ENCODE data around the gene AFDN.
A peak's percentile ranks its signal among the peaks of the same experiment; 100 is the strongest.

AFDN gene

DNA sequence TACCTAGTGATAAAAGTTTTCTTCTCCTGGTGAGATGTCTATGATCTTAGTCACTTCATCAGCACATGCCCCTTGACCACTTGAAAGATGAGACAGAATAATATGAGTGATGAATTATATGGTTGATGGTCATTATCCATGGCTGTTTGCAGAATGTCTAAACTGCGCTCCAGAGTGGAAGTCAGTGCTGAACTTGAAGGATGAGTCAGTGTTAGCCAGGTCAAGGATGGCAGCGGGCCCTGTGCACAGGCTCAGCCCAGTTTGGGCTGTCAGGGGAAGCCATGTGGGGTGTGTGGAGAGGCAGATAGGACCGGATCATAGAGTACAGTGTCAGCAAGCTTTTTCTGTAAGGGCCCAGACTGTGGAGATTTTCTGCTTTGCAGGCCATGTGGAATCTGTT, 103.6 kb downstream of the AFDN start:
- intact Hi-C loops (cut with DNase I), result no loop called here
- no peak for DNase-seq

DNA sequence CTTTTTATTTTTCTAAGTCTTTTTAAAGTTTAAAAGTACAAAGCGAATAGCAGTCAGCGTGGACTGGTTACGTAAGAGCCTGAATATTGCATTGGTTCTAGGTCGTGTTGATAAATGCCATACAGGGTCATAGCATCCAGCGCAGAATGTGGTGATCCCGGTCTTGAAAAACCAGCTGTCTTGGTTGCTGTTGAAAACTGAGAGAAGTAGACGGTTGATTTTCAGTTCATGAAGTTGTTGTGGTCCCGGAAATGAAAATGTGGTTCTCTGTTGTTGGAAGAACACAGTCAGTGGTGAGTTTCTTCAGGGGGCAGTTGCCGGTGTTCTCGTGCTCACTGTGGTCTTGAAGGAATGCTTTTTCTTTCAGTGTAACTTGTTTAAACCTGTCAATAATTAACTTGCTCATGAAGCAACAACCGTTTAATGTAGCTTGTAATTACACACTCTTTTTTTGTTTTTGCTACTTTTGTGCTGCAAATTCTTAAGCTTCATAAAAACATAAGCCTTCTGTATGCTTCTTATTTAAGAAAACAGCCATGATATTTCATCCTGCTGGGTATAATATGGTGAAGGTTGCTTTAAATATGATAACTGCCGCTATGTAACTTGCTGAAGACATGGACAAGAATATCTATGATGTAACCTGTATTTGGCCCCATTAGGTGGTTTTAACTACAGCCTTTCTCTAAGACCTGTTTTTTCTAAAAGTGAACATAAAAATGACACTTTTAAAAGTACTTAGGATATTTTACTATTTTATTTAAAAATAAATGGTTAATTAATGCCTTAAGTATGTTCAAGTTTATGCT, 106.0 kb downstream of the AFDN start:
- no peak for DNase-seq
- intact Hi-C loops (cut with DNase I), result no loop called here

DNA sequence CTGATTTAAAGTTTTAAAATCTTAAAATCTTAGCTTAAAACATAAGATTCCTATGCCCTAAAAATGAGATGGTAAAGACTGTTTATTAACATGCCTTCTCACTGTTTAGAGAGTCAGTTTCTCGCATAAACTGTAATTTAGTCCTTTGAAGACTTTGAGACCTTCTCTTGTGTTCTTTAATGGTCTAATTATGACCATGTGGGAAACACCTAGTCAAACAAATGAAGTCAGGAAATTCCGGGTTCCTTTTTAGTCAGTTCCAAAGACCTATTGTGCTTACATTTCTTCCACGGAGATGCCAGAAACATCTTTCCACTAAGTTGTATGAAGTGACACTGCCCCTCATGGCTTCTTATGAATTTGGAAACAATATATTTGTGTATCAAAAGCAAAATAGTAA, 106.6 kb downstream of the AFDN start:
- no peak for DNase-seq
- intact Hi-C loops (cut with DNase I), result no loop called here

DNA sequence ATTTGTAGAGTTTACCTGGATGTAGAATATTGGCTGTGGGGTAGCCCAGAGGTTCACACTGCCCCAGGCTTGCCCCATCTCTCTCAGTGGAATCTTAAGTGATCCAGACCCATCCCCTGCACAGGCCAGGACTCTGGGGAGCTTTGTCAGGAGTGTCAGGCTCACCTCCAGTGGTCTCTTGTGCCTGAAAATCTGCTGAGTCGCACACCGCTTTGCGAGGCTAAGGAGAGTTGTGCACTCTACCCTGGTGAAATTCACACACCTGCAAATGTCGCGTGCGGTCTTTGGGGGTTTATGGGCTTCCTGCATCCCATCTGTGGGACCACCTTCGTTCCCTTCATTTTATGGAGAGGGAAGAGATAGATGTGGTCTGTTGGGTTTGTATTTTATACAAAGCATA, 107.1 kb downstream of the AFDN start:
- intact Hi-C loops (cut with DNase I), result no loop called here

DNA sequence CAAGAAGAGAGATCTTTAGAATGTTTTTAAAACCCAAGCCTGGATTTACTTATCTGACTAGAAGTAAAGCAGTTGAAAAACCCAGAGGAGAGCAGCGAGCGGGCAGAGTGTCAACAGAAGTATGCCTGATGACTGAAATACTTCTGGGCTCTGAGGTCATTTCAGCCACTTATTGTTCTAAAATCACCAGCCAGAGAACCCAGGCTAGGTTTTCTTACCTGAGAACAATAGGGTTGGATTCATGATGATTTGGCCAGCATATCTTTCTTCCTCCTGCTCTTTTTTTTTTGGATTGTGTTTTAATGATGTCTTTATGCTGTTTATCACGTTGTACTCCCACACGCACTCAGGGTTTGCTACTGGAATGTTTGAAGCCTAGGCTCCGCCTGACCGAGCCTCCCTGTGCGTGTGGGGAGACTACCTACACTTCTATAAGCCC, 107.7 kb downstream of the AFDN start:
- no peak for DNase-seq
- intact Hi-C loops (cut with DNase I), result no loop called here

More for the DNA sequence above, 107.1 kb downstream of the AFDN start:
- no peak for DNase-seq

DNA sequence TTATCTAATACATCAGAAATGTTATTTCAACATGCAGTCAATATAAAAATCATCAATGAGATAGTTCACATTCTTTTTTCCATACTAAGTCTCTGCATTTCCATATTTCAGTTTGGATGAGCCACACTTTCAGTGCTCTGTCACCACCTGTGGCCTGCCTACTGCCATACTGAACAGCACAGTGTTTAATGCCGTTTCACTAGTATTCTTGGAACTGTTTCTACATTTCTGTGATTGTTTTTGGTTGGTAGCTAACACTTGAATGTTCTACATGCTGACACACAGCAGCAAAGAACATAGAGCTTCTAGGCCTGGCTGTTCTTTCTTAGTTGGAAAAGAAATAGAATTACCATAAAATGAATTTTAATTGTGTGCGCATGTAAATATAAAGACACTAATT, 109.3 kb downstream of the AFDN start:
- no peak for DNase-seq
- intact Hi-C loops (cut with DNase I), result no loop called here

DNA sequence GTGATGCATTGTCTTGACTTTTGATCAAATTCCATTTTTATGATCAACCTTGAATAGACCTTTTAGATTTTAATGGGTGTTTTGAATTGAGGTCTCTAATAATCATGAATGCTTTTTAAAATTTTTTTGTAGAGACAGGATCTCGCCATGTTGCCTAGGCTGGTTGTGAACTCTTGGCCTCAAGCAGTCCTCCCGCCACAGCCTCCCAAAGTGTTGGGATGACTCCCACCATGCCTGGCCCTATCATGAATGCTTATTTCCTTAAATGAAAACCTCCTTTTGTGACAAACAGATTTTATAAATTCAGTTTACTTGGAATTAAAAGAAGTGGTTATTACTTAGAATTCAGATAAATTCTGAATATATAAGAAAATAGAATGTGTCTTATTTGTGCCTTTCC, 110.6 kb downstream of the AFDN start:
- no peak for DNase-seq
- intact Hi-C loops (cut with DNase I), result no loop called here

DNA sequence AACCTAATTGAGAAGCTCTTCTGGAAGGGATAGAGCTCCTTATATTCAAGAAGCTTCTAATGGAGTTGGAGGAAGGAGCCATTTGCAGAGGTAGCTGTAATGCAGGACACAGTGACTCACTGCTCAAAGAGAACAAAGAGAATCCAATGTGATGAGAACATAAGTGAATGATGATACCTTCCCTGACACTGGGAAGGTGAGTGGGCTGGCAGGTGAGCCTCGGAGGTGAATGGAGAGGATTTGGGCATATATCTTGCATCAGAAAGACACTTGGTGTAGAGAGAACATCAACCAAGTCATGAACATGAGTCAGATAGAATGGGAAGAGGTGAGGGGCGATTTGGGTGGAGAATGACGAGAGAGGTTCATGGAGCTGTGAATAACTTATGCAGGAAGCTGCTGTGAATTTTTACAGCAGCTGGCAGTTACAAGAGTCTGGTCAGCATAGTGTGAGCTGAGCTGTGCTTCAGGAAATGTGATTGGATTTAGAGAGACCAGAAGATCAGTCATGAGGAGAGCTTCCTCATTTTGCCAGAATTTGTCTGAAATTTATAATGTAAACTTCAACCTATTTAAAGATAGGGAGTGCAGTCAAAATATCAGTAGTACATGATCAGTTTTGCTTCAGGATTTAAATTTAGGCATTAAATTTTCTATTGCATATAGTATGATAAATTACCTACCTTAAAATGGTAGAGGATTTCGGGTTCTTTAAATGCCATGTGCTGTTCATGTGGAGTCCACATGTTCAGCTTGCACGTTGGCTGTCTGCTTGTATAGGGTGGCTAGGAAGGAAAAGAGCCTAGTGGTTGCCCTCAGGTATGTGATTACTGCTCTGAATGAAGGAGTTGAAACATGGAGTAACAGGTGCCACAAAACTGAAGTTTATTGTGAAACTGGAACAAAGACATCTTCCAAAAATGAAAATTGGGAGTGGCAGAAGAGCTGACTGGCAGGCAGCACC, 111.5 kb downstream of the AFDN start:
- DNase-seq, result peak in 29 of 42 donors; percentile 21 to 72 (median 43)
- intact Hi-C loops (cut with DNase I), result no loop called here

DNA sequence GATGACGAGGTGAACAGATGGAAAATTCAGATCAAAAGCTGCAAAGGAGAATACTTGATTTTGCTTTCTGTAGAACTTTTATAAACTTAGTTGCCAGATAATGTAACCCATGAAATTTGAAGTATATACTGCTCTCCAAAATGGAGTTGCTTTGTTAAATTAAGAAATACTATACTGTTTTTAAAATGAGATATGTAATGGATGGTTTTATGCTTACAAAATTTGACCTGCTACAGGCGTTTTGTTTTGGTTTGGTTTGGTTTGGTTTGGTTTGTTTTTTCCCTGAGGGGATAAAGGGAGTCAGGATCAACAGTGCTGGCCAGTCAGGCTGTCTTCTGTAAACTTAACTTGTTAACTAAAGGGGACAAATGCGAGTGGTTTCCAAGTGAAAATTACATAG, 115.1 kb downstream of the AFDN start:
- intact Hi-C loops (cut with DNase I), result no loop called here
- DNase-seq, result no peak

DNA sequence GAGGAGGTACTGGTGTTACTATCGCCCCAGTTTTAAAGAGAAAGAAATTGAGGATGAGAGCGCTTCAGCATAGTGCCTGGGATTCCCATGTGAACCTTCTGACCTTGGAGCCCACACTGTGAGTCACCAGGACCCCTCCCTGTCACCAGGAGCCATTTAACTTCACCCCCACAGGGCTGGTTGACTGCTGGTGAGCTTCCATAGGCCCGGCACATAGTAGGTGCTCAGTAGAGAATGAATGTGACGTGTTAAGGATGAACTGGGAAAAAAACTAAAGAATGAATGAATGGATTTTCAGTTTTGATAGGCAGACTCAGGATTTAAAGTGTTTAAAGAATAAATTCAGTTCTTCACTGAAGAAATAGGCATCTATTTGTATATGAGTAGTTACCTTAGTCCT, 117.4 kb downstream of the AFDN start:
- no peak for DNase-seq
- intact Hi-C loops (cut with DNase I), result no loop called here

DNA sequence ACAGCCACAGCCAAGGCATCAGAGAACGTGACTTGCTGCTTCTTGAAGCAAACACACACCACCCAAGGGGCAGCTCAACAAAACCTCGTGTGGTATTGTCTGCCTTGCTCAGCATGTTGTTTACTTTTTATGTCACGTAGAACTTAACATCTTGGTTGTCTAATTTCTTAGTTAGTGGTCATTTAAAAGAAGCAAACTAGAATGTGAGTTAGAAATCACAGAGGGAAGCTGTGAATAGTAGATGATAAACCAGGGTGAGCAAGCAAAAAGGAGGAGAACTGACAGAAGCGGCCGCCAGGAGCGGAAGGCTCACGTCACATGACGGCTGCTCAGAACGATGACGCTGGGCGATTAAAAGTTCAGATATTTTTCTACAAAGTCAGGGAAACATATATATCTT, 119.3 kb downstream of the AFDN start:
- no peak for DNase-seq
- intact Hi-C loops (cut with DNase I), result no loop called here

DNA sequence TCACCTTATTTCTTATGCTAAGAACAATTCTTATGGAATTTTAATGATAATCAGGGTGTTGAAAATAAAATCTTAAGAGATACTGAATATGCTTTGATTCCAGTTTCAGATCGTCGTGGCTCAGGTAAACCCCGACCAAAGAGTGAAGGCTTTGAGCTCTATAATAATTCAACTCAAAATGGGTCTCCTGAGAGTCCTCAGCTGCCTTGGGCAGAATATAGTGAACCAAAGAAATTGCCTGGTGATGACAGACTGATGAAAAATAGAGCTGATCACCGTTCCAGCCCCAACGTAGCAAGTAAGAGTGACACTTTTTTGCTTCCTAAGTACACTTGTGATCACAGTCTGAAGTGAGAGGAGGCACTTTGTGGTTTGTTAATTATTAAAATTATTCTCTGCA, 119.9 kb downstream of the AFDN start:
- intact Hi-C loops (cut with DNase I), result no loop called here
- no peak for DNase-seq

DNA sequence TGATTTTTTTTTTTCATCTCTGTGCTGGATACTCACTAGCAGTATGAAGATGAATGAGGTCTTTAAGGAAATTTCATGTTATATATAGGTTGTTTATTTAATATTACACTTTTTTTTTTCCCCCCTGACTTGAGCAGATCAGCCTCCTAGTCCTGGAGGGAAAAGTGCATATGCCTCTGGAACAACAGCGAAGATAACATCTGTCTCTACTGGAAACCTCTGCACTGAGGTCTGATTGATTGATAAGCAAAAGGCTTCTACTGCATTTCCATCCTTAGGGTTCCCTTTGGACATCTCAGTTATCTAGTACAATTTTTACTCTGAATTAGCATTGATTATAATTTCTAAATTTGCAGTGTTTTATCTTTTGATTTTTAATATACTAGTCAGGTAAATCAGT, 121.0 kb downstream of the AFDN start:
- DNase-seq, result no peak

DNA sequence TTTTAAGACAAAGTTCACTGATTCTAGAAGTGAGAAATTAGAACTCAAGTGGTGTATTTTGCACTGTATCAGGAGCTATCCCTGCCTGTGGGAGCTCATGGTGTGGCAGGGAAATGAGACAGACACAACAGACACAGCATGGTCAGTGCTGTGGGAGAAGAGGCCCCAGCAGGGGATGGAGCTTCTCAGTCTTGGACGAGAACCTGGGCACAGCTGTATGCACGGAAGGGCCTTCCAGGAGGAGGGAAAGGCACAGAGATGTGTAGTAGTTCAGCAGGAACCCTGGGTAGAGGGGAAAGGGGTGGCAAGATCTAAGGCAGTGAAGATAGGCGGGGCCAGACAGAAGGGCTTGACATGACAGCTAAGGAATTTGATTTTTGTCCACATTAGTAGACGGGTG, 122.0 kb downstream of the AFDN start:
- intact Hi-C loops (cut with DNase I), result no loop called here

More for the DNA sequence above, 121.0 kb downstream of the AFDN start:
- intact Hi-C loops (cut with DNase I), result no loop called here

DNA sequence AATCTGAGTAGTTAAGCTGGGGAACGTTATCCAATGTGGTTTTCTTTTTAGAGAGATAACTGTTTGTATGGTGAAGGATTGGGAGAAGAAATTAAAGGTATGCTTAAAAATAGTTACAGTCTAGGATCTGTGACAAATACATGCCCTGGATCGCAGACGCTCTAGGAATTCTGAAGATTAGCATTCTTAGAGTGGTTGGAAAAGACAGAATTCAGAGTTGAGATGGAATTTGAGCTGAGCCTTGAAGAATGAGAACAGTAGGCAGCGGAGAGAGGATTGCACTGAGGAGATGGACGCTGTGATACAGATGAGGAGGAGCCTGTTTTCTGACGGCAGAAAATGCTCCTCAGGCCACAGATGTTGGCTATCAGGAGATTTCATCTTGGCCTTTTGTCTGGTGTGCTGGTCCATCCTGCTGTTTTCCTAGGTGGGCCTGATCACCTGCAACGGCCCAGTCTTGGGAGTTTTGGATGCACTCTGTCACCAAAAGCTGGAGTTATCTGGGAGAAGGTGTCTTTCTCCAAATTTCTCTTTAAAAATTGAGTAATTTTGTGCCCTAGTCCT, 122.5 kb downstream of the AFDN start:
- intact Hi-C loops (cut with DNase I), result no loop called here
- DNase-seq, result no peak

More for the DNA sequence above, 122.0 kb downstream of the AFDN start:
- DNase-seq, result no peak

DNA sequence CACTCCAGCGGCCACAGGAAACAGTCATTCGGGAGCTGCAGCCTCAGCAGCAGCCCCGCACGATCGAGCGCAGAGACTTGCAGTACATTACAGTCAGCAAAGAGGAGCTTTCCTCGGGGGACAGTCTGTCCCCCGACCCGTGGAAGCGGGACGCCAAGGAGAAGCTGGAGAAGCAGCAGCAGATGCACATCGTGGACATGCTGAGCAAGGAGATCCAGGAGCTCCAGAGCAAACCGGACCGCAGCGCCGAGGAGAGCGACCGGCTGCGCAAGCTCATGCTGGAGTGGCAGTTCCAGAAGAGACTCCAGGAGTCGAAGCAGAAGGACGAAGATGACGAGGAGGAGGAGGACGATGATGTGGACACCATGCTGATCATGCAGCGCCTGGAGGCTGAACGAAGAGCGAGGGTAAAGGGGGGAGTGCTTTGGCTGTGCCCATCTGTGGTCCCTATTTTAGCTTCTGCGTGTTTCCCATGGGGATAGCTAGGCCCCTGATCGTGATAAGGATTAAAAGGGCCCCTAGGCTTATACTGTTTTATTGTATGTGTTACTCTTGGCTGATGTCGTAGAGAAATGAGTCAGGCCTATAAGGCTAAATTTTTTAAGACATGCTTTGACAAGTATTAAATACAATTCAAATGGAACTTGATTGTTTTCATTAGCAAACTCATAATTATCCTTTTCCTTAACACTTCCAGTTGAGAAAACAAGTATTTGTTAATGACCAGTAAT, 125.2 kb downstream of the AFDN start:
- no peak for DNase-seq
- intact Hi-C loops (cut with DNase I), result no loop called here

DNA sequence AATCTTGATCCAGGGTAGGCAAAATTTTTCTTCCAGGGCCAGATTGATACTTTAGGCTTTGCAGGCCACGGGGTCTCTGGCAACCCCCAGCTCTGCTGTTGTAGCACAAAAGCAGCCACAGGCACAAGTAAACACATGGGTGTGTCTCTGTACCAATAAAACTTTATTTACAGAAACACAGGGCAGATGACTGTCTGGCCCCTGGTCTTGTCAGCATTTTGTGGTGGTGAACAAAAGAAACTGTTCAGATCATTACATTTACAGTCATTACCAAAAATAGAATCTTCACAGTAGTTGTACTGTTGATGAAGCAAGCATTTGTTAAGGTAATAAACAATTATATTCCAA, 125.8 kb downstream of the AFDN start:
- intact Hi-C loops (cut with DNase I), result no loop called here
- no peak for DNase-seq

DNA sequence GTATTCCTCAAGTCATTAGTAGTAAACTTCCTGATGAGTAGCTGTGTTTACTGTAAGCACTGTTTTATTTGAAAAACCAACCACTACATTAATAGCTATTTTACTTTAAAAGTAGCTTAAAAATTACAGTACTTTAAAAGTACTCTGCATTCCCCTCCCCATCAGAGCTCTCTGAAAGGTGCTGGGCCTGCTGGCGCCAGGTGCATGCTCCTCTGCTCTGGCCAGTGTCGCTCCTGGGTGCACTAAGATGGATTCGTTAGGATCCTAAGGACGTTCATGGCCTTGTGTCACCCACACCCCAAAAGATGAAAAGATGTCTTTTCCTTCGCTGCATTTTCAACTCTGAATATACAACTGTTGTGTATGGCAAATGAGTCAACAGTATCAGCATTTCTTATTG, 126.8 kb downstream of the AFDN start:
- no peak for DNase-seq
- intact Hi-C loops (cut with DNase I), result no loop called here

DNA sequence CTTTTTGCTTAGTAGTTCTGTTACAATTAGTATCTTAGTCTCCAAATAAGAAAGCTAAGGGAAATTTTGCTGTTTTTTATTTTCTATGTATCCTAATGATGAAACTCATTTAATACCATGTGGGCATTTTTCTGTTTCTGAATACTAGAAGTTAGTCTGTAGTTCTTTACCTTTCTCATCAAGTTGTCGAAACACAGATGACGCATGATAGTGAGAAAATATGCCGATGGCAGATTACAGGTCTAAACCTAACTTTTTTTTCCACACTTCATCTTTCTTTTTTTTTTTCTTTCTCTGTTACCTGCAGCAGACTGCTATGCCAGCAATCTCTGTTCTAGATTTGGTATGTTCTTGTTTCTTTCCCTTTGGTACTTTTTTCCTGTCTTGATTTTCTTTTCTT, 127.4 kb downstream of the AFDN start:
- no peak for DNase-seq
- intact Hi-C loops (cut with DNase I), result no loop called here

All from head of caudate nucleus (tissue), 42 donors.